NOMO-1 treated with DMSO at 0.1 percent for 48 hours (cell line): ENCODE data around the gene SPTB.
A peak's percentile ranks its signal among the peaks of the same experiment; 100 is the strongest.
"Not testable (repeated sequence)": the region's sequence is repeated elsewhere in the genome, so short reads cannot be mapped to it uniquely, and the experiment has no call there.

Experiments
- DNase-seq: peaks from one replicate; lab custom pipeline; 2025; ENCODE audit not compliant: unreplicated experiment; lab: John Stamatoyannopoulos, UW

Gene SPTB

DNA sequence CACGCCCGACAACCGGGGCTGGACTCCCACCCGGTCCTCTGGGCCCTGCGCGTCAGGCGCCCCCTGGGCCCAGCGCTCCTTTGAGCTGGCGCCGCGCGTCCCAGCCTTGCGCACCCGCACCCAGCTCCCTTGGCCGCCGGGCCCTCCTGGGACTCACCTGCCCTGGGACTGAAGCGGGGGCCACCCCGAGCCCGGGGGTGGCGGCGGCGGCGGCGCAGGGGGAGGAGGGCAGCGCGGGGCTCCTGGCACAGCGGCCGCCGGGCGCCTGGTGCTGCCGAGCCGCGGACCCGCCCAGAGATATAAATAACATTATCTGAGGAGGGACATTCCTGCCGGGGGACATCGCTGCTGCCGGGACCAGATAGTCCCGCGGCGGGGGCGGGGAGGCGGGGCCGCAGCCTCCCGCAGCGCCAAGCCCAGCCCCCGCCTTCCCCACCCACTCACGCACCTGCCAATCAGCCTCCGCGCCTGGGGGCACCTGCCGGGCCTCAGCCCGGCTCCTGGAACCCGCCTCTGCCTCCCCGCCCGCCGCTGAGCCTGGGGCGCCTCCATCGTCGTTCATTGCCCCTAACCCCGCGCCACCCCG lies at the start of gene SPTB:
TSS of gene SPTB (minus strand) at position 273 of the 586 bp plus-strand sequence. CDS start 56,813 bp downstream, outside the sequence.
- DNase-seq, result no peak

DNA sequence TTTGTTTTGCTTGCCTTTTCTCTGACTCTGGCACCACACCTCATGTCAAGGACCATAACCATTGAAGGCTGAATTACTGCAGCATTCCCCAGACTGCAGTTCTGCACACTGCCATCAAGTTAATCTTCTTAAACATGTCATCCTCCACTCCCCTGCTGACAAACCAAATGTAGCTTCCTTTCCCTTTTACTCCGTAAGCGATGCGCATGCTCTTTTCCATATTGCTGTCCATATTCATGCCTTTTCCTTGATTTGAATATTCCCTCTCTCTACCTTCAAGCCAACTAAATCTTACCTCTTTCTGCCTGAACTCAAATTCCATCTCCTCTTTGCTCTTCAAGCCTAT lies 49.3 kb upstream of the SPTB start:
- DNase-seq, result no peak

DNA sequence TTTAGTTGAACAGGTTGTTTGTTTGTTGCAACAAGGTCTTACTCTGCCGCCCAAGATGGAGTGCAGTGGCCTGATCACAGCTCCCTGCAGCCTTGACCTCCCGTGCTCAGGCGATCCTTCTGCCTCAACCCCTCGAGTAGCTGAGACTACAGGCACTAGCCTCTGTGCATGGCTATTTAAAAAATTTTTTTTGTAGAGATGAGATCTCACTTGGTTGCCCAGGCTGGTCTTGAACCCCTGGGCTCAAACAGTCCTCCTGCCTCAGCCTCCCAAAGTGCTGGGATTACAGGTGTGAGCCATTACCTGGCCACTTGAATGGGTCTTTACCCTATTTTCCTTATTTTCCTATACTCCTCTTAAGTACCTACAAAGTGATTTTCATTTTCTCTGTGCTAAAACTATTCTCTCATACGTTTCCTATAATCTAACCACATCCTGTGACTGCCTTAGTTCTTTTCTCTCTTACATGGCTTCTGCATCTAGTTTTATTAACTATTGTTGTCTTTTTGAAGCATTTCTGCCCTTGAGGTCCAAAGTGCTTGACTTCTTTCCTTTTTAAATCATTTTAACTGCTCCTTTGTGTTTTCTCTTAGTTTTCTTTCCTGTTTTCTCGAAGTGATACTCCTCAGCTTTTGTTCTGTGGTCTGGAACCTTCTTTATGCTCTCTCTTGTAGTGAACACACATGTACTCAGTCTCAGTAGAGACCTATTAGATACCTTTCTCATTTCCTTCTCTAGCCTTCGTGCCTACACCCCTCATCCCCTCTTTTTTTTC lies 48.7 kb upstream of the SPTB start:
- no peak for DNase-seq

DNA sequence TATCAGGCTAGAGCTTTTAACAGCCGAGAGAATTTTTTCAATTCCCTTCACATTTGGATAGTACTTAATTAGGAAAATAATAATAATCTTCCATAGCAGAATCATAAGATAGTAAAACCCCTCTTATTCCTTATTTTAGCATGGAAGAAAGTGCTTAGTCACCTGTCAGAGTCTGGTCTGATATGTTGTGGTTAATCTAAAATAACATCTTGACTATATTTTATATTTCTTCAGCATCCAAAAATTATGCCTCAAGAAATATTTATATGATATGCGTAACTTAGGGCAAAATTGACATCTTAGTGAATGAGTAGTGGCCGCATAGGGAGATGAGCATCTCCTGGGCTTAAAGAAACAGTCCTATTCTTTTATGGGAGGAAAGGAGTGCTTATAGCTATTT lies 47.3 kb upstream of the SPTB start:
- no peak for DNase-seq

DNA sequence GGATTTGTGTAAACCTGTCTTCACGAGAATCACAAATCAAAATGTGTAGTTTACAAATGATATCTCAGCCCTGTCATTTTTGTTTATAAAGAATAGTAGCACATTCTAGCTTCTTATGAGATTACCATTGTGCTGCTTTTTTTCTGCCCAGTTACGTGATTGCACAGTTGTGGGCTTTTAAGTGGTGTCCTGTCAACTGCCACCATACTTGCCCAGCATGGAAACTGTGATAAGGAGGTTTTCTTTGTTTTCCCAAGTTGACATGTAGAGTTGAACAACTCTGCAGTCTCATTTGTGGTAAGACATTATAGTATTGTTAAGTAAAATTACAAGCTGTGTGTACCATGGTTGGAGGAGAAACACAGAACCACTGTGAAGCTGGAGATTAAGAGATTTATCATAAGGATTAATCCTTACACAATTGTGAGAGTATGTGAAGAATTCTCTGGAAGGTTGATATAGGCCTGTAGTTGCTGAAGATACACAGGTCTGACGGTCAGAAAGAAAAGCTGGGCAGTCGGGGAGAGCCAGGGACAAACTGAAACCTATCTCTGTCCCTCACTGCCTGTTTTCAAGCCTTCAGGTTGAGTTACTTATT lies 46.8 kb upstream of the SPTB start:
- DNase-seq, result no peak

DNA sequence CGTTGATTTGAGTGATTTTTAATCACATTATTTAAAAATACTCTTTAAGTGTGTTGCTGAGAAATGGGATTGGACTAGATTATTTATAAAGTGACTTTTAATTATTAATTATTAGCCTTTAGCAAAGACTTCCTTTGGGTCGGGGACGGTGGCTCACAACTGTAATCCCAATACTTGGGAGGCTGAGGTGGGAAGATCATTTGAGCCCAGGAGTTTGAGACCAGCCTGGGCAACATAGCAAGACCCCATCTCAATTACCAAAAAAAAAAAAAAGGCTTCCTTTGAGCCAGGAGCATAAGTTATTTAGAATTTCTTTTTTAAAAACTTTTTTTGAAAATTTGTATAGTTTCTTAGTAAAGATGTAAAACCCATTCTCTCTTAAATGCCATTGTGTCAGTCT lies 43.3 kb upstream of the SPTB start:
- DNase-seq, result no peak

DNA sequence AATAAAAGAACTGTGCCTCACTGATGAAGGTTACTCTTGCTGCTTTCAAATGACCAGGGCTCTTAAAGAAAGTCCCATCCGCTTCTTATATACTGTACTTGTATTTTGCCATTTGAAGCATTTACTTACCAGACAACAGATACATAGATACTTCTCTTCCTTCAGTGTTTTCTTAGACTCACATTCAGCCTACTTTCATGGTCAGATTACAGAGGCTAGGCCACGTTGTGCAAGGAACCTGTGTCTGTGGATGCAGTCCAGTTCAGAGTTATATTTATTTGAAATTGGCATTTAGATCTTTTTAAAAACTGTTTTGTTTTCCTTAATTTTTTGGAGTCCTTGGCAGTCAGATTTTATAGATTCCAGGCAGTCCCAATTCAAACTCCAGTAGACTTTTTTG lies 40.8 kb upstream of the SPTB start:
- DNase-seq, result no peak

DNA sequence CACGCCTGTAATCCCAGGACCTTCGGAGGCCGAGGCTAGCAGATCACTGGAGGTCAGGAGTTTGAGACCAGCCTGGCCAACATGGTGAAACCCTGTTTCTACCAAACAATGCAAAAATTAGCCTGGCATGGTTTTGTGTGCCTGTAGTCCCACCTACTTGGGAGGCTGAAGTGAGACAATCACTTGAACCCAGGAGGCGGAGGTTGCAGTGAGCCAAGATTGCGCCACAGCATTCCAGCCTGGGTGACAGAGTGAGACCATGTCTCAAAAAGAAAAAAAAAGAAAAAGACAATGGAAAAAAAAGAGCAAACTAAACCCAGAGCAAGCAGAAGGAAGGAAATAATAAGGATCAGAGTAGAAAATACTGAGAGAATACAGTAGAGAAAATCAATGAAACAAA lies 39.9 kb upstream of the SPTB start:
- DNase-seq, result no peak

DNA sequence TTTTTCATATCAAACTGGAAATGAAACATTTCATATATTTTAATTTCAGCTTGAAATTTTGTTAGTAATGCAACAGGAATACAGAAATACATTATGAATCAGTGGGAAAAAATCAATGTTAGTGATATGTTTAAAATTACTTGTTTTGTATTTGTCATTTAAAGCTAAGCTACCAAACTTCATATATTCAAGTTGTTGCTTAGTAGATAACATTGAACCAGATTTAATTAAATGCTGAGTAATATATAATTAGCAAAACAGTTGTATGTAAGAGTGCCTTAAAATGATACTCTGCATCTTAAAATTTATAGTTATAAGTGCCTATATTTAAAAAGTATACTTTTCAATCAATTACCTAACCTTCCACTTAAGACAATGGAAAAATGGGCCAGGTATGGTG lies 39.5 kb upstream of the SPTB start:
- DNase-seq, result no peak

DNA sequence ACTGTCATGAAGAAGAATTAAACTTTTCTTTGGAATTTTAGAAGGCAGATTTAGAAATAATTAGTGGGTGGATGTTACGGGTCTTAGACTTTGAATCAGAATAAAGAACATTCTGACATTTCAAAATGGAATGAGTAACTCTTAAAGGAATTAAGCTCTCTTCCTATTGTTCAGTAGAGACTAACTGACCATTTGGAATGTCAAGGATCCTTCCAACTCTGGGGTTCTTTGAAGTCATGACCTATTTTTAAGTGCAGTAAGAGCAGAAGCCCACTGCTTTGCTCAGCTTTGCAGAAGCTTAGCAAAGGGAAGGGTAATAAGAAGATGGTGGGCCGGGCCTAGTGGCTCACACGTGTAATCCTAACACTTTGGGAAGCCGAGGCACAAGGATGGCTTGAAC lies 38.5 kb upstream of the SPTB start:
- DNase-seq, result no peak

DNA sequence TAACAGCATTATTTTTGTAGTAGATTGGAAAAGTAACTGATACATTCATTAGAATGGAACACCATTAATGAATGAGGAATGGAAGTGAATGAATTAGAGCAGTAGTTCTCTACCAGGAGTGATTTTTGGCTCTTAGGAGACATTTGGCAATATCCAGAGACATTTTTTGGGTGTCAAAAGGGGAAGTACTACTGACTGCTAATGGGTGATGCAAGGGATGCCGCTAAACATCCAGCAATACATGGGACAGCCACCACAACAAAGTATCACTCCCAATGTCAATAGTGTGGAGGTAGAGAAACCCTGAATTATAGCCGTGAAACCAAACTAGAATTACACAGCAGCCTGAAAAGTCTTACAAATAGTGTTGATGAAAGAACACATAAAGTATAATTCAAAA lies 36.1 kb upstream of the SPTB start:
- peak; percentile 56 for DNase-seq

DNA sequence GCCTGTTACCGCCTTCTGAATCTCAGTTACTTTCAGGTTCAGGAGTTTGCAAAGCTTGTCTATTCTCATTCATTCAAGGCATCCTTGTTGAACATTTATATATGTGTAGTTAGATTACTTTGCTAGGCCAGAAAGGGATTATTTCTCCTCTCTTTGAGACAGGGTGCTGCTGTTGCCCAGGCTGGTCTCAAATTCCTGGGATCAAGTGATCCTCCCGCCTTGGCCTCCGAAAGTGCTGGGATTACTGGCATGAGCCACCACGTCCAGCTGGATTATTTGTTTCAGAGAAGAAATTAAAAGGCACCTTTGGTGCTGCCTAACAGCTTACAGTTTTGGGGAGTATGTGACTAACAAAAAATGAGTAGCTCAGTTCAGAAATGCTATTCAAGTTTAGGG lies 35.3 kb upstream of the SPTB start:
- no peak for DNase-seq

DNA sequence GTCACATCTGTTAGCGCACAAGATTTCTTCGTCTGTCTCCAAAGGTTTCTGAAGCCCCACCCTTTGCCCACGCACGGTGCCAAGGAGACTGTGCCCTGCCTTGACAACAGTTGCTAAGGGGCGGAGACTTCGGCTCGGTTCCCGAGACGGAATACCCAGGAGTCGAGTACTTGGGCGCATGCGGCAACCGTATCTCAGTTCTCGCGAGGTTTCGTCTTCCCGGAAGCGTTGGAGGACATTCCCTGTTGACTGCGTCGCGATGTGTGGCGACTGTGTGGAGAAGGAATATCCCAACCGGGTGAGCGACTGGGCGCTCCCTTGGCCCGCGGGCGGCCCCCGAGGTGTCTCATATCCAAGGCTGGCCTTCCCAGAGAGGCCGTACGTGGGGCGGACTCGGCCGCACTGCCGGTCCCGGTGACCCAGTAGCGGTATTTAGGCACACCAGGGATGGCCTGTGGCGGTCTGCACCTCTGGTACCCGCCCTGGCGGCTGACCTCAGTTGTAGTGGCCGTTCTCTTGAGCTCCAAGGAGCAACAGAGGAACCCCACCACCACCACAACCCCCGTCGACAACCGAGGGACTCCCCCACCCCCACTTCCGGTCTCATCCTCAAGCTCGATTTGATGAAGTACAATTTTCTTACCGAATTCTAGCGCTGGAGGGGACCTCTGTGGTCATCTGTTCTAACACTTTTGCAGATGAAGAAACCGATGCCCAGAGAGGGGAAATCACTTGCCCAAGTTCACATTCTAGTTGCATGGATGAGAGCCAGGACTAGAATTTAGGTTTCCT lies 34.7 kb upstream of the SPTB start, which contains the start of gene CHURC1:
TSS of gene CHURC1 (plus strand) at position 219 of the 792 bp plus-strand sequence. CDS start at position 260, 41 bp downstream.
- peak; percentile 94 for DNase-seq

DNA sequence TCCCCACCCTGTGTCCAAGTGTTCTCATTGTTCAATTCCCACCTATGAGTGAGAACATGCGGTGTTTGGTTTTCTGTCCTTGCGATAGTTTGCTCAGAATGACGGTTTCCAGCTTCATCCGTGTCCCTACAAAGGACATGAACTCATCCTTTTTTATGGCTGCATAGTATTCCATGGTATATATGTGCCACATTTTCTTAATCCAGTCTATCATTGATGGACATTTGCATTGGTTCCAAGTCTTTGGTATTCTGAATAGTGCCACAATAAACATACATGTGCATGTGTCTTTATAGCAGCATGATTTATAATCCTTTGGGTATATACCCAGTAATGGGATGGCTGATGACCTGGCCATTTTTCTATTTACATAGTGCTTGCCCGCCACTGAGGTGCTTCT lies 33.8 kb upstream of the SPTB start:
- not testable (repeated sequence) for DNase-seq

DNA sequence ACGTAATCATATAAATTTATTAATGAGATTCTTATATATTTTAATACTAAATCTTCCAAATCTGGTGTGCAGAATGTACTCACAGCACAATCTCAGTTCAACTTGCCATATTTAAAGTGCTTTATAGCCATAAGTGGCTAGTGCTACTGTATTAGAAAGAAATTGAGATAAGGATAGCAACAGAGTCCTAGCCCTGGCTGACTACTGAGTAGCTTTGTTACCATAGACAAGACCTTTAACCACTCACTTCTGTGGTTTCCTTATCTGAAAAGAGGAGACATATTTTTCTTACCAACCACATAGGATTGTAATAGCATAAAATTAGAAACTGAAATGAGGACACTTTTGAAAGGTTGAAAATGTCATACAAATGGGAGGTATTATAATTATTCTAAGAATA lies 32.6 kb upstream of the SPTB start:
- DNase-seq, result no peak

DNA sequence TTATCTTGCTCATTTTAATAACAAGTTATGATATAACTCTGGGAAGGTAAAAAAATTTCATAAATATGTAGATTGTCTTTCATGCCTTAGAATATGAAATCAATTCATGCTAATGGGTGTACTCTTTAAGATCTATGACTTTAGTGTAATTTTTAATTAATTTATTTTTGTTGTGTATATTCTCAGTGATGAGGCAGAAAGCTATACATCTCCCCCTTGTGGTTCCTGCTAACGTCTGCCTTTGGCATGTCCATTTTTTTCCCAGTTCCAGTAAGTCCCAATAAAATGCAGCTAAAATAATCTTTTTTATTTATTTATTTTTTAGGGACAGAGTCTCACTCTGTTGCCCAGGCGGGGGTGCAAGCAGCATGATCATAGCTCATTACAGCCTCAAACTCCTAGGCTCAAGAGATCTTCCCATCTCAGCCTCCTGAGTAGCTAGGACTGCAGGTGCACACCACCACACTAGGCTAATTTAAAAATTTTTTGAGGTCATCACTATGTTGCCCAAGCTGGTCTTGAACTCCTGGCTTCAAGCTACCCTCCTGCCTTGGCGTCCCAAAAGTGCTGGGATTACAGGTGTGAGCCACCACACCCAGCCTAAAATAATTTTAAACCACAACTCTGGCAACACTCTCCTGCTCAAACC lies 31.3 kb upstream of the SPTB start:
- no peak for DNase-seq

DNA sequence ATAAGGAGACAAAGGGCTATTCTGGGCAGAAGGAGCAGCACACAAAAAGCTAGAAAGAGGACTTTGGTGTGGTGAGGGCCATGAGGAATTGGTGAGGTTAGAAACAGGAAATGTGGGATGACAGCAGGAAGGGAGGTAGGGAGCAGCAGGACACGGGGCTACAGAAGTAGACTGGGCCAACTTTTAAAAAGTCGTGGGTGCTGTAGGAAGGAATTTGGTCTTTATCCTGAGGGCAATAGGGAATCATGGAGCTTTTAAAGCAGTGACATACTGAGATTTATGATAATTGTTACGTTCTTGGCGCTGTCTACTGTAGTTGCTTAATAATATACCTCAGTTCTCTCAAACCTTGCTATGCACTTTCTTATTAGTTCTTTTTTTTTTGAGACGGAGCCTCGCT lies 26.3 kb upstream of the SPTB start:
- no peak for DNase-seq

DNA sequence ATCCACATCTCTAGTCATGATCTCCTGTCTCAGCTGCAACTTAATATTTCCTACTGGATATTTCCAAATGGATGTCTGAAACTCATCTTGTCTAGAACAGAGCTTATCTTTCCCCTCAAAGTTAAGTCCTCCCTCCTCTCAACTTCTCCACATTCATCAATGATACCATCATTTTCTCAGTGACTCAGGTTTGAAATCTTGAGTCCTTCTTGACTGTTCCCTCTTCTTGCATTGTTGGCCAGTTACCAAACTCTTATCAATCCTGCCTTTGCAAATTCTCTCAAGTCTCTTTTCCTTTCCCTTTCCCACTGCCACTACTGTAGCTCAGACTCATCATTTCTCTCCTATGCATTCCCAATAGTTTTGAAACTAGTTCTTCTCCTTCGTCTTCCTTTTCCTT lies 20.3 kb upstream of the SPTB start:
- no peak for DNase-seq

DNA sequence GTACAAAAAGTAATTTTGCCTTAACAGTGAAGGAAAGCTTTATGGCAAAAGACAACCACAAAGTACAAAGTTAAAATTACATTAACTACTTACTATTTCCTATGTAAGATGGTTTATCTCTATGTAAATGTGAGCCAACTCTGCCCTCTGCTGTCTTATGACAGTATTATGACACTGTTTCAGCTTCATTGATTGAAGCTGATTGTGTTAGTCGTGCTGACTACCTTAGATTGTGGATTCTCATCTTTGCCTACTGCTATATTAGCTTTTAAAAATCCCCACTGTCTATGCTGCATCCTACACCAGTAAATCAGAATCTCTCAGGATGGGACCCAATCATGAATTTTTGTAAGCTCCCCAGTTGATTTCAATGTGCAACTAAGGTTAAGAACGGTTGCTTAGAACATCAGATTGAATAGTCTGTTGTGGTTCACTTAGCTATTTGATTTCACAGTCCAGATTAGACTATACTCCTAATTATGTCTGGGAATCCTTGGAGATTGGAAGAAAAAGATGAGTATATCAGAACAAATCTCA lies 12.2 kb upstream of the SPTB start:
- DNase-seq, result peak; percentile 76

DNA sequence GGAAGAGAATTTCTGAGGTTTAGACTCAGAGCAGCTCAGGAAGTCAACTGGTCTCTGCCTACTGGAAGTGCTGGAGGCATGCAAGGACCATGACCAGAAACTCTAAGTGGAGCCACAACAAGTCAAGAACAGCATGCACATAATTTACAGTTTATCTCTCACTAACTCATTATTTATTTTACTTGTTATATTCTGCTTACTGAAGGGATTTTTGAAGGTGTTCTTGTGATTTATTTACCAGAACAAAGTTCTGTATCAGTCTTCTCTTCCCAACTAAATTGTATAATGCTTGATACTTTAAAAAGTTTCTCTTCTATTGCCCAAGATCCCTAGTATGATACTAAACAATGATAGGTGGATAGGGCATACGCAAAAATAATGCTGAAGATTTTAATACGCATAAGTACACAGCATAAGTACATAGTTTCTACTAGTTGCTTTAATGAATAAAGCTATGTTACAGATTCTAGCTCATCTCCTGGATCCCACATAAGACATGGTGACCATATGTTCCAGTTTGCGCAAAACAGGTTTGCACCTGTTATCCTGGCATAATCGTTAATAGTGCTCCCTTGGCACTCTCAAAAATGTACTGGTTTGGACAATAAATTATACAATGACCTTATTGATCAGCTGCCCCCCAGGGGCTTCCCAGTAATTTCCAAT lies 11.6 kb upstream of the SPTB start:
- peak; percentile 26 for DNase-seq
